Esophagus muscularis mucosa (tissue), 4 donors: ENCODE measurements around the gene NKPD1. TPM values are rescaled to one million over a fixed set of nuclear protein-coding genes. Genes with fewer than 3 reads are reported as not detected.

Experiments used
- DNase-seq: peaks from one replicate; pipeline ENCODE4 v3.0.0-alpha.2; 2017; ENCODE audit errors: extremely low spot score
- H3K27ac ChIP-seq, 4 donors: fragments of 200-600 bp; sonication (generic); replicated peaks in 1 of 4; 1 replicate in 3 of 4; 2 replicates in 1 of 4; pipeline ENCODE4 v1.5.1; 2016 to 2019; ENCODE audit warnings: mild to moderate bottlenecking in 1 of 4
- H3K27me3 ChIP-seq, 4 donors: fragments of 200-600 bp; sonication (generic); one replicate each; pipeline versions ENCODE4 v1.5.1 to v1.6.0; 2016 to 2019
- H3K36me3 ChIP-seq, 4 donors: fragments of 200-600 bp; sonication (generic); one replicate each; pipeline ENCODE4 v1.5.1; 2016 to 2019
- H3K4me1 ChIP-seq, 4 donors: fragments of 200-600 bp; sonication (generic); one replicate each; pipeline ENCODE4 v1.5.1; 2016 to 2019
- H3K4me3 ChIP-seq, 4 donors: fragments of 200-600 bp; sonication (generic); 1 replicate in 2 of 4; 2 replicates in 2 of 4; pipeline ENCODE4 v1.5.1; 2016 to 2019; ENCODE audit warnings: mild to moderate bottlenecking in 4 of 4, moderate library complexity in 1 of 4
- H3K9me3 ChIP-seq, 4 donors: fragments of 200-600 bp; sonication (generic); 1 replicate in 3 of 4; 2 replicates in 1 of 4; pipeline ENCODE4 v1.5.1; 2016 to 2019
- CTCF ChIP-seq, 3 experiments: fragments of 200-600 bp in 2 of 3; fragments of 450-650 bp in 1 of 3; sonication (generic) in 2 of 3; IDR thresholded peaks; one replicate each; pipeline ENCODE4 v1.5.1; 2017 to 2019; ENCODE audit warnings: antibody characterized with exemption in 3 of 3, mild to moderate bottlenecking in 2 of 3, moderate library complexity in 1 of 3
- EP300 ChIP-seq: sonication (generic); formaldehyde crosslinking; IDR thresholded peaks from one replicate; pipeline ENCODE4 v1.6.1; 2017; ENCODE audit warnings: antibody characterized with exemption
- POLR2A ChIP-seq: fragments of 450-650 bp; IDR thresholded peaks from one replicate; pipeline ENCODE4 v1.6.1; 2017; ENCODE audit warnings: antibody characterized with exemption, moderate library complexity, mild to moderate bottlenecking, low read depth
- POLR2AphosphoS5 ChIP-seq, 2 donors: sonication (generic); formaldehyde crosslinking; IDR thresholded peaks; one replicate each; pipeline ENCODE4 v1.6.1; 2017; ENCODE audit warnings: antibody characterized with exemption in 2 of 2
- WGBS: methylation state at CpG from one replicate; pipeline ENCODE4 v1.1.5; 2018; 5-methylcytosine and 5-hydroxymethylcytosine counted together
- intact Hi-C: fragments of 100-400 bp; cut with DNase I; formaldehyde crosslinking; loops from one replicate; pipeline ENCODE4 v1.15.1; 2023
- total RNA-seq, 4 donors: library from RNA; depleted of rRNA; stranded (reverse); fragments of >200 nt; gene quantifications; one replicate each; pipeline versions ENCODE4 v1.1.0 to v1.2.1, GENCODE V29; 2016

NKPD1 gene
- total RNA-seq, 4 donors from 2014 or later, result 0.26 TPM; not detected in 3

GRCh38 chr19:45141203-45141900 is 19.4 kb downstream of the NKPD1 start:
- H3K27ac ChIP-seq, result no peak overlapping the region
- peaks cover 32 to 68% (median 58%) of the 10 kb centered on the region in 4 donors for H3K36me3 ChIP-seq
- no peaks in the 10 kb centered on the region for H3K27me3 ChIP-seq
- no peaks in the 10 kb centered on the region for H3K9me3 ChIP-seq
- no peak for DNase-seq
- H3K4me3 ChIP-seq, result no peak overlapping the region
- TF ChIP-seq POLR2AphosphoS5 (IDR thresholded peaks at IDR 0.05), result no peak
- WGBS, result 94% methylated on average over 19 of the region's 28 CpGs
- peaks cover 12 to 18% (median 15%) of the 10 kb centered on the region in 4 donors for H3K4me1 ChIP-seq
- intact Hi-C loops, result no loop called here

DNA sequence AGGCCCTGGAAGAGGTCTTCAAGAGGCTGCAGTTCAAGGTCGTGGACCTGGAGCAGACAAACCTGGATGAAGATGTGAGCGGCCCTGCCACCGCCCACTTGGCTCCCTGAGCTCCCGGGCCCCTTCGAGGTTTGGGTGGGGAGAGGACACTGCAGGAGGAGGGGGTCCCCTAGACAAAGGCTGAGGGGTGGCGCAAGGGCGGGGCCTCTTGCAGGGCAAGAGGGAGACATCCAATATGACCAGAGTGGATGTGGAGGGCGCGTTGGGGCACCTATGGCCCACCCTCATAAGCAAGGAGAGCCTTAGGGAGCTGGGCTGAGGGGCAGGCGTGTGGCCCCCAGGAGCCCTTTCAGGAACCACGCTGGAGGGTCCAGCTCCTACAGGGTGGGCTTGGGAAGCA is 20.2 kb downstream of the NKPD1 start:
- H3K27me3 ChIP-seq, result no peaks in the 10 kb centered on the region
- H3K4me1 ChIP-seq, result peaks cover 12 to 23% (median 18%) of the 10 kb centered on the region in 4 donors
- H3K36me3 ChIP-seq, result peaks cover 27 to 59% (median 50%) of the 10 kb centered on the region in 4 donors
- no peaks in the 10 kb centered on the region for H3K9me3 ChIP-seq
- DNase-seq, result no peak
- intact Hi-C loops, result no loop called here
- H3K4me3 ChIP-seq, result no peak overlapping the region
- WGBS, result 100% methylated on average over 9 of the region's 11 CpGs
- no peak for TF ChIP-seq CTCF (IDR thresholded peaks at IDR 0.05)
- TF ChIP-seq POLR2AphosphoS5 (IDR thresholded peaks at IDR 0.05), result no peak
- no peak for TF ChIP-seq POLR2A
- no peak for TF ChIP-seq EP300
- H3K27ac ChIP-seq, result no peak overlapping the region

DNA sequence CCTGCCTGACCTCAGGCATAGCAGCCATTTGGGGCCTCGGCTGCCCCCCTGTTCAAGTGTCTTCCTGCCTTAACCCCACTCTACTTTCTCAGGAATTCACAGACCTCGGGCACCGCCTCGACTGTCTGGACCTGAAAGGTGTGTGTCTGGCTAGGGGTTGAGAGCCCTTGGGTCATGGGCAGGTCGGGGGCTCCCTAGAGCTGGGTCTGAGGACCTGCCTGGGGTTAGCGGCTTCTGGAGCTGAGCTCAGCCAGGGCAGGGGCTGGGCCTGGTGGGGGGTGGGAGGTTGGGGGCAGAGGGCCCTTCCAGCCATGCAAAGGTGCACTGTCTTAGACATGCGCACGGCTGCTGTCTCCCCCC is 20.7 kb downstream of the NKPD1 start:
- no peaks in the 10 kb centered on the region for H3K27me3 ChIP-seq
- 98% methylated on average over 8 of the region's 8 CpGs for WGBS
- no peak overlapping the region for H3K4me3 ChIP-seq
- no peak for TF ChIP-seq EP300
- no peak for TF ChIP-seq POLR2A
- TF ChIP-seq CTCF (IDR thresholded peaks at IDR 0.05), result no peak
- TF ChIP-seq POLR2AphosphoS5 (IDR thresholded peaks at IDR 0.05), result no peak
- no peaks in the 10 kb centered on the region for H3K9me3 ChIP-seq
- intact Hi-C loops, result no loop called here
- no peak overlapping the region for H3K27ac ChIP-seq
- DNase-seq, result no peak
- H3K36me3 ChIP-seq, result peaks cover 23 to 55% (median 46%) of the 10 kb centered on the region in 4 donors
- peaks cover 12 to 23% (median 18%) of the 10 kb centered on the region in 4 donors for H3K4me1 ChIP-seq

- Histone ChIP-seq H3K4me1 (peaks cover 12 to 23% (median 18%) of the 10 kb centered on the region in 4 donors), H3K27ac (no peak overlapping the region), H3K4me3 (no peak overlapping the region), H3K36me3 (peaks cover 17 to 49% (median 40%) of the 10 kb centered on the region in 4 donors), H3K27me3 (no peaks in the 10 kb centered on the region), H3K9me3 (no peaks in the 10 kb centered on the region)
- WGBS, result 92% methylated on average over 17 of the region's 24 CpGs
- no peak for TF ChIP-seq POLR2A
- no peak for TF ChIP-seq CTCF (IDR thresholded peaks at IDR 0.05)
- no peak for TF ChIP-seq POLR2AphosphoS5 (IDR thresholded peaks at IDR 0.05)
- no peak for TF ChIP-seq EP300
- no peak for DNase-seq
- intact Hi-C loops, result no loop called here
Measured at GRCh38 chr19:45139286-45140143, 21.3 kb downstream of the NKPD1 start.

- intact Hi-C loops, result no loop called here
- Histone ChIP-seq H3K36me3 (peaks cover 14 to 37% (median 32%) of the 10 kb centered on the region in 4 donors), H3K4me1 (peaks cover 12 to 23% (median 18%) of the 10 kb centered on the region in 4 donors), H3K9me3 (no peaks in the 10 kb centered on the region), H3K27me3 (no peaks in the 10 kb centered on the region), H3K27ac (no peak overlapping the region), H3K4me3 (no peak overlapping the region)
- WGBS, result 87% methylated on average over 11 of the region's 11 CpGs
- no peak for DNase-seq
- TF ChIP-seq POLR2A (no peak), POLR2AphosphoS5 (IDR thresholded peaks at IDR 0.05) (no peak), EP300 (no peak), CTCF (IDR thresholded peaks at IDR 0.05) (no peak)
Measured at GRCh38 chr19:45138303-45138751, 22.5 kb downstream of the NKPD1 start.
